Effector CD4-positive, alpha-beta T cell (primary cell): ENCODE measurements around the gene NARS2.
"Not testable (repeated sequence)": the region's sequence is repeated elsewhere in the genome, so short reads cannot be mapped to it uniquely, and the experiment has no call there.

Source experiments
- DNase-seq: peaks from one replicate; pipeline ENCODE4 v3.0.0-alpha.2; 2020

Gene NARS2

DNA sequence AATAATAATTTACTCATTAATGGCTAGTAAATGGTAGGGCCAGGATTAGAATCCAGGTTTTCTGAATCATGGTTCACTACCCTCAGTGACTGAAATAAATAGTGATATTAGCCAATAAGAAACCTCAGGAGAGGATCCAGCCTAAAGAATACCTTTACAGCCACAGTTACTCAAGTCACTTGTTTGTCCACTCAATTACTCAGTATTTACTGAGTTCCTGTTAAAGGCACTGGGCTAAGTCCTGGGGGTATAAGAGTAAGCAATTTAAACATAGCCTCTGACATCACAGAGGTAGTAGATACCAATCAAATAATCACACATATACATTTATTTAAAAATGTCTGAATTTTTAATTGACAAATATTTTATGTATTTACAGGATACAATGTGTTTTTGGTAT is 100.2 kb downstream of the NARS2 start:
- DNase-seq = no peak

DNA sequence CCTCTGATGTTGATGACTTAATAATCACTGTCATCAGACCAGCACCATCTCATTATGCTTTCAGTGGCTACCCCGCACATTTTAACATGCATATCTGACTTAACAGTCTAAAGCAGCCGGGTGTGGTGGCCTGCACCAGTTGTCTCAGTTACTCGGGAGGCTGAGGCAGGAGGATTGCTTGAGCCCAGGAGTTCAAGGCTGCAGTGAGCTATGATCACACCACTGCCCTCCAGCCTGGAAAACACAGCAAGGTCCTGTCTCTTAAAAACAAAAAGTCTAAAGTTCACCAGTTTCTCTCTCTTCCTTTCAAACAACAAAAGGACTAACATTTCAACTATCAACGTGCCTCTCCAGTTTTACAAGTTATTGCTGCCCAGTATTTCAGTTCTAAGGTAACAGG is 101.8 kb downstream of the NARS2 start:
- no peak for DNase-seq

DNA sequence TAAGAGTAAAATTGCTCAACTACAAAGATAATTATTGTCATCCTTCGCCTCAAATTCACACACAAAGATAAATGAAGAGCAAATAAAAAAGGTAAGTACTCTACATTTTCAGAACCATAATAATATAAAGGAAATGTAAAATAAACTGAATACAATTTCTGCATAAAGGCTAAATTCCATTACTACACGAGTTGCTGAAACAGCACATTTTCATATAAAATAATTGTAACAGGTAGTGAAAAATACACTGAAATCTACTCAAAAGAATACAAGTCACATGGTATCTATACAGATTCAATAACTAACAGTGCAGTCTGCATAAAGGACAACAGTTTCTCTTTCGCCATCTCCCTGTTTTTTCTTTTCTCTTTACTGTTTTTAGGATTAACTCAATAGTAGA is 102.3 kb downstream of the NARS2 start:
- no peak for DNase-seq

DNA sequence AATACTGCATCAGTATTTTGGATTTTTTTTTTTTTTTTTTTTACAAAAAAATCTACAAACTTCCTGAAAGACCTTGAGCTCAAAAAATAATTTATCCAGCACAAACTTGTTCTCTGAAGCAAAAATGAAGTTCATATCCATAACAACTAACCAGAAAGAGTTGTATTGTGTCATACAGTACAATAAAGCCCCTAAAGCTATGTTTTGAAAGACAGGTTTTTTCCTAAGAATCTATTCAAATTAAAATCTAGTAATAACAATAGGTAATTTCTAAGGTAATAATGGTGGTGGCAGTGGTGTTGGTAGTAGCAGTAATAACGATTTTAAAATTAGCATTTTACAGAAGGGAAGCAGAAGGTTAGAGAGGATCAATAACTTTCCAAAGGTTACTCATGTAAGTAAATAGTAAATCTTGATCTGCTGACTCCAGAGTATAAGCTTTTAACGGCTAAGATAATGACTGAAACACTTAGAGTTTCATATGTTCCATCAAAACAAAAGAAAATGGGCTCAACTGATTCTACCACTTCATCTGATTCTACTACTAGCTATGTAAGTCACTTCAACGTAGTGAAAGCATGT is 103.7 kb downstream of the NARS2 start:
- no peak for DNase-seq

DNA sequence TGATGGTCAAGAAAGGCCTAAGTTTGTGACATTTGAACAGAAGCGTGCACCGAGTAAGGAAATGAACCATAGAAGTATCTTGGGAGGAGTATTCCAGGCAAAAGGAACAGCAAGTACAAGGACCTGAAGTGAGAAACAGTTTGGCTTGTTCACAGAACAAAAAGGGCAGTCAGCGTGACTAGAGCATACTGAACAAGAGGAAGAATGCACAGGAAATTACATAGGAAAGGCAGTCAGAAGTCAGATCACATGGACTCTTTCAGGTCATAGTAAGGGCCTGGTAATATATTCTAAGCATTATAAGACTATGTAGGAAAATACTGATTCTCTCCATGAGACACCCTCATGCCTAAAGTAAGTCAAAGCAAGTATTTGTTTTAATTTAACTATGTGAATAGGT is 104.8 kb downstream of the NARS2 start:
- no peak for DNase-seq

DNA sequence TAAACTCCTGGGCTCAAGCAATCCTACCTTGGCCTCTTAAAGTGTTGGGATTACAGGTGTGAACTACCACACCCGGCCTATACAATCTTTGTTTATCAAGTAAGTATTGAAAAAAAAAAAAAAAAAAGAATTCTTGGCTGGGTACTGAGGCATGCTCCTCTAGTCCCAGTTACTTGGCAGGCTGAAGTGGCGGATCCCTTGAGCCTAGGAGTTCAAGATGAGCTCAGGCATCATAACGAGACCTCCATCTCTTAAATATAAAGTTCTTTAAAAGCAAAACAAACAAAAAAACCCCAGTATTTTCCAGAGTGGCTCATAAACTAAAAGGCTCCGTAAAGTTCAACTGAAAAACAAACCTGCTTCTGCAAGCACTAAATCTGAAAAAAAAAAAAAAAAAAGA is 106.7 kb downstream of the NARS2 start:
- no peak for DNase-seq

DNA sequence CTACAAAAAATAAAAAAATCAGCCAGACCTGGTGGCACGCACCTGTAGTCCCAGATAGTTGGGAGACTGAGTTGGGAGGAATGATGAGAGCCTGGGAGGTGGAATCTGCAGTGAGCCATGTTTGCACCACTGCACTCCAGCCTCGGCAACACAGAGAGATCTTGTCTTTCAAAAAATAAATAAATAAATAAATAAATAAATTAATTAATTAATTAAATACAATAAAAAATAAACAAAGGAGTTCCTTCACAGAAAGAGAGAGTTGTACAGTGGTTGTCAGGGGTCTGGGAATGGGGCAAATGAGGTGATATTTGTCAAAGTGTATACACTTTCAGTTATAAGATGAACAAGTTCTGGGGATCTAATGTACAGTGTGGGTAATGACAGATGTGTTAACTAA is 107.3 kb downstream of the NARS2 start:
- no peak for DNase-seq

DNA sequence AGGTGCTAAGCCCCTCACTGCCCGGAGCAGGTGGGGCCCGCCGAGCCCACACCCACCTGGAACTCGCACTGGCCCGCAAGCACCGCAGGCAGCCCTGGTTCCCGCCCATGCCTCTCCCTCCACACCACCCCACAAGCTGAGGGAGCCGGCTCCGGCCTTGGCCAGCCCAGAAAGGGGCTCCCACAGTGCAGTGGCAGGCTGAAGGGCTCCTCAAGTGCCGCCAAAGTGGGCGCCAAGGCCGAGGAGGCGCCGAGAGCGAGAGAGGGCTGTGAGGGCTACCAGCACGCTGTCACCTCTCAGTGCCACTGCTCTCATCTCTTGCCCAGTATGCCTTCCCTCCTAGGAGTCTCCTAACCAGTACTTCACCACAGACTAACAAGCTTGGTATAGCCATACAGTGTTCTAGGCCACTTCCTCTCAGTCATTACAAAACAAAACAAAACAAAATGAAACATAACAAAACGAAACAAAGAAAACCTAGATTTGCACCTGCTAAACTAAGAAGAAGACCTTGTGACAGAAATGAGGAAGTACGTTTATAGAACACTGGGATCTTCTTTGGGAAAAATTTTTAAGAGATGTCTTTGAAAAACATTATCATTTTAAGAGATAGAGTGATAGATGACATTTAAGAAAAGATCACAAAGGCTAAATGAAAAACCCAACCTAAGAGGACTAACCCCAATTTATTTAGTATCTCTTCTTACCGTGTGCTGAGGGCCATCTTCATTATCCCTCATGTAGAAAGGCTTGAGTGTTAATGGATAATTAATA is 109.3 kb downstream of the NARS2 start:
- DNase-seq = no peak

DNA sequence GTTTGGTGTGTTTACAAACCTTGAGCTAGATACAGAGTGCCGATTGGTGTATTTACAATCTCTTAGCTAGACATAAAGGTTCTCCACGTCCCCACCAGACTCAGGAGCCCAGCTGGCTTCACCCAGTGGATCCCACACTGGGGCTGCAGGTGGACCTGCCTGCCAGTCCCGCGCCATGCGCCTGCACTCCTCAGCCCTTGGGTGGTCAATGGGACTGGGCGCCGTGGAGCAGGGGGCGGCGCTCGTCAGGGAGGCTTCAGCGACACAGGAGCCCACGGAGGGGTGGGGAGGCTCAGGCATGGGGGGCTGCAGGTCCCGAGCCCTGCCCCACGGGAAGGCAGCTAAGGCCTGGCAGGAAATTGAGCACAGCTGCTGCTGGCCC is 109.9 kb downstream of the NARS2 start:
- DNase-seq = not testable (repeated sequence)

DNA sequence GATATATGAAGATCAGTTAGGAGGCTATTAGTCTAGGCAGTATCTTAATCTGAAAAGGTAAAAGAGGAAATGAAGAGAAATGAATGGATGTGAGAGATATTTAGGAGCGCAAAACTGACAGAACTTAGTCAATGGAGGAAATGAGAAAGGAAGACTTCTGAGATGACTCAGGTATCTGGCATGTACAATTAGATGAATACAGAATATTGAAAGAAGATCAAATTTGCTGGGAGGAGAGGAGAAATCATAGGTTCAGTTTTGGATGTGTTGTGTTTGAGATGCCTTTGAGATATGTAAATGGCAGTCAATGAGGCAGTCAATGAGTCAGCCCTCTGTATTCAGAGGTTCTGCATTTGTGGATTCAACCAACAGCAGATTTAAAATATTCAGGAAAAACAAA is 114.2 kb downstream of the NARS2 start:
- DNase-seq = no peak

DNA sequence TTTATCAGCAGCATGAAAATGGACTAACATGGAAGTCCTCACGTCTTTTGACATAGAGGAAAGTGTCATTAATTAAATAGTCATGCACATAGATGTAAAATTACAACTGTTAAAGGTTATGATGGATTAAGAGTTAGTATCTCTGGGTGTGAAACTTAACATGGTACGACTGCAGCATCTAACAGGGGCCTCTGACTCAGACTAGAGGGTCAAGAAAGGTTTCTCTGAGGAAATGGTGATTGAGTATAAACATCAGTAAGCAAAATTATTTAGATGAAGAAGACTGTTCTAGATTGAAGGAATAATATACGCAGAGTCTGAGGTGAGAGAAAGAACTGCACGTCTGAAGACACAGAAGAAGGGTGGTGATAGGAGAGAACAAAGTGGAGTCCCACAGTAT is 114.9 kb downstream of the NARS2 start:
- no peak for DNase-seq

DNA sequence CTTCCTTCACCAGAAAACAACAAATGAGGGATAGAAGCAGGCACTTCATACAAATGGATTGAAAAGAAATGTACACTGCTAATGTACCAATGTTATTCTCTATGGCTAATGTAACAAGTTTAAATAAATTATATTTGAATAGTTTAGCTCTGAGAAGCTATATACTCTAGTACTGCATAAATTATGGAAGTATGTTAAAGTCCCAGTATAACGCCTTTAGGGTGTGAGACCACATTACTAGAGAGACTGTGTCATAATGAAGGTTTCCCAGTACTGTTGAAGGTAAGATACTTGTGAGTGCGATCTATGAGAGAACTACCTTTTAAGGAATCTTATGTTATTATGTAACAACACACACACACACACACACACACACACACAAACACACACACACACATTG is 117.2 kb downstream of the NARS2 start:
- DNase-seq = no peak

DNA sequence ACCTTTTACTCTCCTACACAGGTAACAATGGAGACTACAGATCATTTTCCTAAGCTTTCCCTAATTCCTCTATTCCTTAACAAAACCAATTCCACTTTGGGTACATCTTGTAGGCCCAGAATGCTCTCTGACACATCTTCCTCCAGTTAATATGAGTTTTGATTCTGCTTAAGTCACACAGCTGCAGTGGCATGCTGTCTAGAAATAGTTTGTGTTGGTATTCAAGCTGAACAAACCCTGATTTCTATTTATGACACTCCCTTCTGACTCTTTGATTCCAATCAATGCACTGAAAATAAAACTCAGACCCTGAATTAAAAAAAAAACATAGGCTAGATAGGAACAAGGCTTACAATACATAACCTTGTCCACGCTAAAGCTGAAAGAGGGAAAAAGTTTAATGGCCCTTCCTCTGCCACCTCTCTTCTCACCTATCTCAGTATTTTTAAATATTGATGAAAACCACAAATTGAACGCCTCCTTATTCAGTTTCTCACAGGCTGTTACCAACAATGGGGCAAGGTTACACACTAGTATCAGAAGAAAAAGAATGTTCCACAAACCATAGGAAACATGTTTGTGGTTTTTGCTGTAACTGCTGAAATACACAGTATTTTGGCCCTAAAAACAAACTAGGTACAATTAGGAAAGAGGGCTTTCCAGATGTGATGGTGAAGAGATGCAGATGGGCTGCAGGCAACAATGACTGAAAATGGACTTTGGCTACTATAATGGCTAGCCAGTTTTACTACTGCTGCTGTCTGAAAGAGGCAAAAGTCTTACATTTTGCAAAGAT is 121.3 kb downstream of the NARS2 start:
- no peak for DNase-seq

DNA sequence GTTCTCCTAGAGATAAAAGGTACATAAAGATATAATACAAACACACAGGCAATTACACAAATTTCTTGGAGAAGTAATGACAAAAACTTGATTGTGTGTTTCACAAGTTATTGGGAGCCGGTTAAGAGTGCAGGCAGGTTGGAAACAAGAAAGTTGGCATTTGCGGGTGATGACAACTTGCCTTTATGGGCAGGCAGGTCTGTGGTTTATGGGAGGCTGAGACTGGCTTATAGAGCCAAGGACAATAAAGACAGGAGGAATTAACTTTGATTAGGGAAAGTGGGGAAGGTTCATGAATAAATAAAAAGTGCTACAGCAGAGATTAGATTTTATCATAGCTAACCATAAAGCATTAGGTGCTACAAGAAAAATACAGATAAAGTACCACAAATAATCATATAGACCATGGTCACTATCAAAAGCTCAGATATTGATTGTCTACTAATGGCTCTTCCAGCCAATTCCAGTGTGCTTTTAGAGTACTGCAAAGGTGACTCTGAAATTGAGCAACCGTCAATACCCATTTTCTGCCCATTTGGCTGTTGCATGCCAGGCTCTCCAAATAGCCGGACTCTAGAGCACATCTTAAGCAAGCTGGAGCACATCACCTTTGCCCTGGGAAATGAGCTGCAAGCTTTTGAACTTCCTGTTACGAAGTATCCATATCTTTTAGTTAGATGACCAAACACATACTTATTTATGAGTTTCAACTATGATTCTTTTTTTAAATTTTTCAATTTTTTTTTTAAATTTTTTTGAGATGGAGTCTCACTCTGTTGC is 123.1 kb downstream of the NARS2 start:
- no peak for DNase-seq

DNA sequence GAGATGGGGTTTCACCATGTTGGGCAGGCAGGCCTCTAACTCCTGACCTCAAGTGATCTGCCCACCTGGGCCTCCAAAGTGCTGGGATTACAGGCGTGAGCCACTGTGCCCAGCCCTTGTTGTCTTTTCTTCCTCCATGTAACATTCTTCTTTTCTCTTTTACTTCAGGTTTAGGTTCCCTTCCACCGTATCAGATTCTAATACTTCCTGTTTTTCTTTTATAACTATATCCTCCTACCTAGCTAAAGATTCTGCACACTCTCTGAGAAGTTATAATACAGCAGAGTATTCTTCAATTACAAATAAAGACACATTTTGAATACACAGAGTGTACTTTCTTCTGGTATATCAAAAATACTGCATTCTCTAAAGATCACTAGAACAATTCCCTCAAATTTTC is 123.8 kb downstream of the NARS2 start:
- no peak for DNase-seq

DNA sequence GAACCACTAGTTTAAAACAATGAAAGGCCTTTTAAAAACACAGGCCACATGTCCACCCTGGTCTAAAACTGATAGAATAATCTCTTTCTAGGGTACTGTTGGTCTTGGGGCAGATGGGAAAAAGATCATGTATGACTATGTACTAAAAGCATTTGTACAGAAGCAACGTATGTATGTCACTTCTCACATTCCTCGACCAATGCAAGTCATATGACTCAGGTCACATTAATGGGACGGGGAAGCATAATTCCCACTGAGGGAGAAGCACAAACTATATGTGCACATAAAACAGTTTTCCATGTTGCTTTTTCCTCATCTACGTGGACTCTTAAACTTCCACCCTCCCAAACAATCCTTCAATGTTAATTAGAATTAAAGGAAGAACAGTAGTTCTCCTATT is 124.8 kb downstream of the NARS2 start:
- no peak for DNase-seq

DNA sequence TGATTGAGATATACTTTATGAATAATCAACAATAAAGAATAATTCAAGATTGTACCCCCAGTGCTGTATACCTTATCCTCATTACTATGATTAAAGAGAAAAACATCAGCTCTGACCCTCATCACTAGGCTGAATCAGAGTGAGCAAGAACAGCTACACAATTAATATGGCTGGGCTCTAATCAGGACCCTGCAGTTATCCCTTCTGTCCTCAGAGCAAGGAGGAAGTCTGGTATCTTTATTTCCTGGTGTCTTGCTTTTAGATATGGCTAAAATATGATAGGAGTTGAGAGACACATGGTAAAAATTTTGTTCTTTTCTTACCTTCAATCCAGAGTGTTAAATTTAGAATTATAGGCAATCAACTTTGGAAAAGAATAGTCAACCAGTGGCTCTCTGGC is 128.5 kb downstream of the NARS2 start:
- DNase-seq = no peak

DNA sequence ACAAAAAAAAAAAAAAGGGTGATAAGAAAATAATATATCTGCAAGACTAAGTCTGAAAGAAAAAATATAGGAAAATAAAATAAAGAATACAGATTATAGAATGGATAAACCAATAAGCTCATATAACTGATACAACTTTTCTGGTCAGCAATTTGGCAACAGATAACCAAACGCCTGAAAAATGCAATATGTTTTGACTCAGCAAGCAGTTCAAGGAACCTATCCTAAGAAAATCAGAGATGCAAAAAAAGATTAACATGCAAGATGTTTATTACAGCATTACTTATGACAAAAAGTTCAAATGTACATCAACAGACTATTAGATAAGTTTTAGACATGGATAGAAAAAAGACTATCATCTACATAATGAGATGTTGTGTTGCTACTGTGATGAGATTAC is 129.9 kb downstream of the NARS2 start:
- no peak for DNase-seq

DNA sequence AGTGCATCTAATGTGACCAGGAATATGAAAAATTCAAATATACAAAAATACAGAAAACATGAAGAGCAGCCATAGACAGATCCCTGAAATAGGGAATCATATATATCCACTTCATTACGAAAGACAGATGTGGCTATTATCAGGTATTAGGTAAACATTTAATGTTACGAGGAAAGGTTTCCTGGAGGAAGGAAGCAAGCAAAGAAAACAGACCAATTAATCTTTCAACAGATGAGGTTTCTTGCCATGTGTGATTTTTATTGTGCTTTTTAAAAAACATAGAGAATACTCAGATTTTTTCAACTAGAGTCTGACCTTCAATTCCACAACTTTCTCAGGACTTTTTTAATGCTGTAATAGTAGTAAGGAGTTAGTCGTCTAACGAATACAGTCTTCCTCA is 132.7 kb downstream of the NARS2 start:
- no peak for DNase-seq

DNA sequence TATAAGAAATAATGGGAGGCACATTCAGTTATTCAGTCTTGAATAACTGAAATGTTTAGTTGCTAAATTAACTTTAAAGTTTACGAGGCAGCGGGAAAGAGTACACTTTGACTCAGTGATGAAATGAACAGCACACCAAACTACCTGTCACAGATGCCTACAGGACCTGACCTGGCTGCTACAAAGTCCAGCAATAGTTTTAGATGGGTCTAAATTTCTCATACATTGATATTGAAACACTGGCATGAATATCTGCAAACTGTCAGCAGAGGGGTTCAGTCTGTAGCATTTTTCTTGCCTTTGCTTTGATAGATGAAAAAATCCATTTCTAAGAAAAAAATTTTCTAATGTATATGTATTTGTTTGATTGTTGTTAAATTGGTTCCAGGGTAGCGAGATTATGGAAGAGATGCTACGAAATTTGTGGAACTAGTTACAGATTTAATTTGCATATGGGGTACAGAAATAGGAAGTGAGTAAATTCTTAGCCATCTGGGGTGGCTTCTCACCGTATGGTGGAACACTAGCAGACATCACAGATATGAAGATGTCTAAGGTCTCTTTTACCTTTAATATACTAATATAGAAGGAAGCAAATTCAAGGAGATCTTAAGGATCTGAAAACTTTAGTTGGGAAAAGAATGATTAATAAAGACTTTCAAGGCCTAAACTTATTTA is 136.2 kb downstream of the NARS2 start:
- DNase-seq = no peak

DNA sequence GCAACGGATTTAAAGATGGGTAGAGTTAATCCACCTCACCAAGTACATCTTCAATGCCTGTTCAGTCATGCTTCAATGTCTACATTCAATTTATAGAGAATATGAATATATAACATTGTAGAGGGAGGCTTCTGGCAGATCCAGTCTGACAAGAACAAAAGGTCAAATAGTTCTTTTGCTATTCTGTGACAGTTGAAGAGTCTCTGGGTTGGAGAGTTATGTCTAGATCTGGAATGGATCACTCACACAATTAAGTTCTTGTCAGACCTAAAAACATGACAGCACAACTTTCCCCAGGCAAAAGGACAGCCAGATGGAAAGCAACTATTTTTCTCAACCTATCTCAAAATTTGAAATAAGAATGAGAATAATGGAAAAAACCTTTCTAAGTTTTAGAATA is 141.7 kb downstream of the NARS2 start:
- no peak for DNase-seq

DNA sequence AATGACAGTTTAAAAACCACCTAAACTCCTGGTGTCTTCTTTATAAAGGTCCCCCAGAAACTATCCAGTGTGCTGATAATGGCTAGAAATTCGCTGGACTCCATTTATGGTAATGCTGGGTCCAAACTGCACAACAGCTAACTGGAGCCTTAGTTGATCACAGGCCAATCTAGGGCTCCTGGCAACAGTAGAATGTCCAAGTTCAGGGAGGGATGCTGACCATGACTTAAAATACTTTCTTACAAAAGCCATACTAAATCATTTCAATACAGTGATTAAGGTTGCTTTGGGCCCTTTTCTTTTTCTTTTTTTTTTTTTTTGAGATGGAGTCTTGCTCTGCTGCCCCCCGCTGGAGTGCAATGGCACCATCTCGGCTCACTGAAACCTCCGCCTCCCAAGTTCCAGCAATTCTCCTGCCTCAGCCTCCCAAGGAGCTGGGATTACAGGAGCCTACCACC is 142.6 kb downstream of the NARS2 start:
- no peak for DNase-seq

DNA sequence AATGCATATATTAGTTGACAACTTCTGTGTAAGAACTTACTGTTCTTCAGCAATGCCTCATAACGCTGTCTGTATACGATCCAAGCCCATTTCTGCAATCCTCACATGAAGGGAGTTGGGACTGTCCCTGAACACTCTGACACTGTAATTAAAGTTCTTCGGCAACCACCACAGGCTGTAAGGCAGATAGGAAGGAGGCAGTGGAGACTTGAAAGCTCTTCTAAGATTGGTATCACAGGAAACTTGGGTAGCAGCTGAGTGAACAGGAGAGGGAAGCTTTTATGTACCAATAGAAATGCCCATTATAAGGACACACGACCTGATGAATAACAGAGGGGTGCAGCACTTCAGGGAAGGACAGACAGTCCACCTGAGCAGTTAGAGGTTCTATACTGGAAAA is 145.0 kb downstream of the NARS2 start:
- no peak for DNase-seq
